ENCODE measurements around the gene IFIT3. TPM values are rescaled to one million over a fixed set of nuclear protein-coding genes. Genes with fewer than 3 reads are reported as not detected.

Gene IFIT3
- total RNA-seq, 2 experiments from 2014 or later: 11.5 to 12.8 TPM

DNA sequence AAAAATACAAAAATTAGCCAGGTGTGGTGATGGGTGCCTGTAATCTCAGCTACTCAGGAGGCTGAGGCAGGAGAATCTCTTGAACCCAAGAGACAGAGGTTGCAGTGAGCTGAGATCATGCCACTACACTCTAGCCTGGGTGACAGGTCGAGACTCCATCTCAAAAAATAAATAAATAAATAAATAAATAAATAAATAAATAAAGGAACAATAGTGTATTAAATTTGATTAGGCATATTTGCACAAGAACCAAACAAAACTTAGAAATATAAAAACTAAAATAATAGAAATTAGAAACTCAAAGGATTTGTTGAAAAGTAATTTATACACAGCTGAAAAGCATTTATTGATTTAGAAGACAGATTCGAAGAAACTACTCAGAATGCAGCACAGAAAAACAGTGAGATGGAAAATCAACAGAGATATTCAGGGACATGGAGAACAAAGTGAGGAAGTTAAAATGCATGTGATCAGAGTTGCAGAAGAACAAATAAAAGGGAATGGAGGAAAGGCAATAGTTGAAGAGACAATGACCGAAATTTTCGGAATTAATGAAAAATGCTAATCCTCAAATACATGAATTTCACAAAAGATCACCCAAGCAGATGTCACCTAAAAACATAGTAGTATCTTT, 17.7 kb downstream of the IFIT3 start:
- H3K27me3 Mint-ChIP-seq: no peaks in the 10 kb centered on the region
- Histone ChIP-seq H3K36me3 (ENCODE audit: insufficient read depth, low read length) (no peaks in the 10 kb centered on the region), H3K9me3 (ENCODE audit: control insufficient read depth in 1 of 2, insufficient read depth in 1 of 2, low read length in 2 of 2) (no peaks in the 10 kb centered on the region), H3K27ac (ENCODE audit: low read depth in 1 of 2, low read length in 2 of 2) (no peak overlapping the region), H3K4me1 (ENCODE audit: insufficient read depth, low read length) (no peaks in the 10 kb centered on the region), H3K4me3 (ENCODE audit: low read length) (no peak overlapping the region), H3K27me3 (ENCODE audit: control insufficient read depth in 1 of 2, insufficient read depth in 2 of 2, low read length in 2 of 2) (no peaks in the 10 kb centered on the region)
- H3K27ac Mint-ChIP-seq: no peak overlapping the region
- H3K9me3 Mint-ChIP-seq: no peaks in the 10 kb centered on the region
- H3K4me1 Mint-ChIP-seq (ENCODE audit: low read depth): peaks cover 1% of the 10 kb centered on the region
- no peak for DNase-seq
- no peak for ATAC-seq (ENCODE audit: poor library complexity)
- CTCF ChIA-PET: no interaction called here
- H3K4me3 Mint-ChIP-seq: no peak overlapping the region
- POLR2A ChIA-PET: interaction anchor here (0.5 to 1.8 kb wide), 4 partner anchors 8 to 68 kb away, joined by 3 to 5 read pairs (median 4); partner anchors contain the start of gene IFIT2
- intact Hi-C loops (cut with DNase I, micrococcal nuclease): no loop called here
- TF ChIP-seq, protein P1, sequence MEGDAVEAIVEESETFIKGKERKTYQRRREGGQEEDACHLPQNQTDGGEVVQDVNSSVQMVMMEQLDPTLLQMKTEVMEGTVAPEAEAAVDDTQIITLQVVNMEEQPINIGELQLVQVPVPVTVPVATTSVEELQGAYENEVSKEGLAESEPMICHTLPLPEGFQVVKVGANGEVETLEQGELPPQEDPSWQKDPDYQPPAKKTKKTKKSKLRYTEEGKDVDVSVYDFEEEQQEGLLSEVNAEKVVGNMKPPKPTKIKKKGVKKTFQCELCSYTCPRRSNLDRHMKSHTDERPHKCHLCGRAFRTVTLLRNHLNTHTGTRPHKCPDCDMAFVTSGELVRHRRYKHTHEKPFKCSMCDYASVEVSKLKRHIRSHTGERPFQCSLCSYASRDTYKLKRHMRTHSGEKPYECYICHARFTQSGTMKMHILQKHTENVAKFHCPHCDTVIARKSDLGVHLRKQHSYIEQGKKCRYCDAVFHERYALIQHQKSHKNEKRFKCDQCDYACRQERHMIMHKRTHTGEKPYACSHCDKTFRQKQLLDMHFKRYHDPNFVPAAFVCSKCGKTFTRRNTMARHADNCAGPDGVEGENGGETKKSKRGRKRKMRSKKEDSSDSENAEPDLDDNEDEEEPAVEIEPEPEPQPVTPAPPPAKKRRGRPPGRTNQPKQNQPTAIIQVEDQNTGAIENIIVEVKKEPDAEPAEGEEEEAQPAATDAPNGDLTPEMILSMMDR (IDR thresholded peaks at IDR 0.05): no peak
- H3K36me3 Mint-ChIP-seq (ENCODE audit: low read depth): peaks cover 6% of the 10 kb centered on the region

DNA sequence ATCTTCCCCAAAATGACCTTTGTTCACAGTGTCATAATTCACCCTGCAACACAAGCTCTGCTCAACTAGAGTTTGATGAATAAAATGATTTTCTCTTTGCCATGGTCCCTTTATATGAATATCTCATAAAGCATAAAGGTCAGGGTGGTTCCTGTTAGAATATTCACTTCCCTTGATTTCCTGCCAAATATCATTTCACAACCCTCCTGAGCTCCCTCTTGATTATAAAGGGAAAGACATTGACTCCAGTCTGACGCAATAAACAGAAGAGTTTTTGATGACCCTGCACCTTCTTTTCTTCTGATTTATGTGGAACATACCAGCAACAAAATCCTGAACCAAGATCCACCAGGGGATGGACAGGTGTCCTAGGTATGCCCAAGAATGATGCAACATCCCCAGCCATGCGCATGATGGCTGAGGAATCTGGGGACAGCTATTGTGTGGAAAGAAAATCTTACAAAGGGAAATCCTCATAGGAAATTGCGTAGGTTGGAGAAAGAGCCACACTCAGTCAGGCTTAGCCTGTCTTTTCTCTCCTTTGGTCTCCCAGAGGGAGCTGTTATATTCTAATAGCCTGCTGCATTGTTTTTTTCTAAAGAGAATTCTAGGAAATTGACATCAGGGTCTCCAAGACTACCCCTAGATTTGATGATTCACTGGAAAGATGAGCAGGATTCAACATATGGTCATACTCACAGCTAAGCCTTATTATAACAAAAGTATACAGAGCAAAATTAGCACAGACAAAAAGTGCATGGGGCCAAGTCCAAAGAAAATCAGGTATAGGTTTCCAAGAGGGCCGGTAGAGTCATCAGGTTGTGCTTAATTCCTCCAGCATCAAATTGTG, 18.8 kb downstream of the IFIT3 start:
- Mint-ChIP-seq H3K27me3 (no peaks in the 10 kb centered on the region), H3K36me3 (ENCODE audit: low read depth) (no peaks in the 10 kb centered on the region)
- POLR2A ChIA-PET: interaction anchor here (0.9 to 1.8 kb wide), 4 partner anchors 9 to 45 kb away, joined by 3 to 5 read pairs (median 4); partner anchors contain the start of gene IFIT2

DNA sequence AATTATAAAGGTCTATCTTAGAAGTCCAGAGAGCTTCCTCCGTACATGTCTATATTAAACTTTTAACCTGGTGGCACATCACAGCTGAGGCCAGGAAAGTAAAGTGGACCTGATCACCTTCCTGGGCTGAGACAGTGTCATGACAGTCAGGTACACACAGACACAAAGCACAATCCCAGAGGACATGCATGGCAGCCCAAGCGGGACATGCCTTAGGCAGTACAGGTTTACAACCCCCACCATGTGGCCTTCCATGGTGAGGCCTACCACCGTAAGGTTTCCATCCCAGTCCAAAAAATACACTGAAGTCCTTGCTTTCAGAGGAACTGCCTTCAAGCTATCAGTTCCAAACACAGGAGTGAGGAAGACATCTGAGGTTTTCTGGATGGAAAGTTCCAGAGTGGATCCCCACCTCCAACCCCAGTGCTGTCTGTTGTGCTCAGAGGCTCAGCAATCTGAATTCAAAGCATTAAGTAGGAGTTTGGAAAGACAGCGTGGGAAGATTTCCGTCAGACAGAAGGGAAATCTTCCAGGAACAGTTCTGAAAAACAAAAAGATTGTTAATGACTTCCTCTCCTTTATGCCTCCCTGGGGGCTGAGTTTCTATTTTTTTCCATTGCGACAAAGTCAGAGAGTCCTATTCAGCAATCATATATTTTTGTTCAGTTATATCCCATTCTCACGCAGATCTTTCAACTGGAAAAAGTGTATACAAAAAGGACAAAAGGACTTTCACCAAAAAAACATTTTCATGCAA, 20.1 kb downstream of the IFIT3 start:
- intact Hi-C loops (cut with DNase I, micrococcal nuclease): no loop called here
- no peaks in the 10 kb centered on the region for H3K9me3 ChIP-seq (ENCODE audit: control insufficient read depth in 1 of 2, insufficient read depth in 1 of 2, low read length in 2 of 2)
- ATAC-seq (ENCODE audit: poor library complexity) (no peak), DNase-seq (no peak)
- H3K27me3 ChIP-seq (ENCODE audit: control insufficient read depth in 1 of 2, insufficient read depth in 2 of 2, low read length in 2 of 2): no peaks in the 10 kb centered on the region
- no peaks in the 10 kb centered on the region for H3K4me1 ChIP-seq (ENCODE audit: insufficient read depth, low read length)
- TF ChIP-seq, protein P1 (IDR thresholded peaks at IDR 0.05): no peak
- no peak overlapping the region for H3K4me3 ChIP-seq (ENCODE audit: low read length)
- Mint-ChIP-seq H3K4me1 (ENCODE audit: low read depth) (peaks cover 11% of the 10 kb centered on the region), H3K36me3 (ENCODE audit: low read depth) (no peaks in the 10 kb centered on the region), H3K27me3 (no peaks in the 10 kb centered on the region), H3K27ac (no peak overlapping the region), H3K4me3 (no peak overlapping the region), H3K9me3 (no peaks in the 10 kb centered on the region)
- no peak overlapping the region for H3K27ac ChIP-seq (ENCODE audit: low read depth in 1 of 2, low read length in 2 of 2)
- no peaks in the 10 kb centered on the region for H3K36me3 ChIP-seq (ENCODE audit: insufficient read depth, low read length)
- ChIA-PET CTCF (no interaction called here), POLR2A (interaction anchor here (1.2 kb wide), 1 partner anchor 22 kb away, joined by 3 read pairs; no protein-coding TSS in a partner anchor)

More for the DNA sequence above, 18.8 kb downstream of the IFIT3 start:
- Histone ChIP-seq H3K9me3 (ENCODE audit: control insufficient read depth in 1 of 2, insufficient read depth in 1 of 2, low read length in 2 of 2) (no peaks in the 10 kb centered on the region), H3K27me3 (ENCODE audit: control insufficient read depth in 1 of 2, insufficient read depth in 2 of 2, low read length in 2 of 2) (no peaks in the 10 kb centered on the region), H3K36me3 (ENCODE audit: insufficient read depth, low read length) (no peaks in the 10 kb centered on the region), H3K27ac (ENCODE audit: low read depth in 1 of 2, low read length in 2 of 2) (no peak overlapping the region), H3K4me1 (ENCODE audit: insufficient read depth, low read length) (no peaks in the 10 kb centered on the region), H3K4me3 (ENCODE audit: low read length) (no peak overlapping the region)
- intact Hi-C loops (cut with DNase I, micrococcal nuclease): no loop called here
- H3K4me3 Mint-ChIP-seq: no peak overlapping the region
- DNase-seq (no peak), ATAC-seq (ENCODE audit: poor library complexity) (no peak)
- H3K4me1 Mint-ChIP-seq (ENCODE audit: low read depth): peaks cover 11% of the 10 kb centered on the region
- CTCF ChIA-PET: no interaction called here
- no peak overlapping the region for H3K27ac Mint-ChIP-seq
- H3K9me3 Mint-ChIP-seq: no peaks in the 10 kb centered on the region
- TF ChIP-seq, protein P1 (IDR thresholded peaks at IDR 0.05): no peak
